ENCODE results near the gene CACNA2D2.

GRCh38 chr3:50450209-50450921, 53.1 kb downstream of the CACNA2D2 start:
- TF ChIP-seq REST (IDR thresholded peaks at IDR 0.05; ENCODE audit: insufficient read depth in 1 of 2, low read depth in 2 of 2, low read length in 1 of 2) = no peak
- TF ChIP-seq, protein P1, sequence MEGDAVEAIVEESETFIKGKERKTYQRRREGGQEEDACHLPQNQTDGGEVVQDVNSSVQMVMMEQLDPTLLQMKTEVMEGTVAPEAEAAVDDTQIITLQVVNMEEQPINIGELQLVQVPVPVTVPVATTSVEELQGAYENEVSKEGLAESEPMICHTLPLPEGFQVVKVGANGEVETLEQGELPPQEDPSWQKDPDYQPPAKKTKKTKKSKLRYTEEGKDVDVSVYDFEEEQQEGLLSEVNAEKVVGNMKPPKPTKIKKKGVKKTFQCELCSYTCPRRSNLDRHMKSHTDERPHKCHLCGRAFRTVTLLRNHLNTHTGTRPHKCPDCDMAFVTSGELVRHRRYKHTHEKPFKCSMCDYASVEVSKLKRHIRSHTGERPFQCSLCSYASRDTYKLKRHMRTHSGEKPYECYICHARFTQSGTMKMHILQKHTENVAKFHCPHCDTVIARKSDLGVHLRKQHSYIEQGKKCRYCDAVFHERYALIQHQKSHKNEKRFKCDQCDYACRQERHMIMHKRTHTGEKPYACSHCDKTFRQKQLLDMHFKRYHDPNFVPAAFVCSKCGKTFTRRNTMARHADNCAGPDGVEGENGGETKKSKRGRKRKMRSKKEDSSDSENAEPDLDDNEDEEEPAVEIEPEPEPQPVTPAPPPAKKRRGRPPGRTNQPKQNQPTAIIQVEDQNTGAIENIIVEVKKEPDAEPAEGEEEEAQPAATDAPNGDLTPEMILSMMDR (IDR thresholded peaks at IDR 0.05) = no peak
